ENCODE measurements around the gene OTOS. TPM values are rescaled to one million over a fixed set of nuclear protein-coding genes. Genes with fewer than 3 reads are reported as not detected.
A peak's percentile ranks its signal among the peaks of the same experiment; 100 is the strongest.

Gene OTOS
- total RNA-seq, 1 experiment from 2014 or later, result not detected

DNA sequence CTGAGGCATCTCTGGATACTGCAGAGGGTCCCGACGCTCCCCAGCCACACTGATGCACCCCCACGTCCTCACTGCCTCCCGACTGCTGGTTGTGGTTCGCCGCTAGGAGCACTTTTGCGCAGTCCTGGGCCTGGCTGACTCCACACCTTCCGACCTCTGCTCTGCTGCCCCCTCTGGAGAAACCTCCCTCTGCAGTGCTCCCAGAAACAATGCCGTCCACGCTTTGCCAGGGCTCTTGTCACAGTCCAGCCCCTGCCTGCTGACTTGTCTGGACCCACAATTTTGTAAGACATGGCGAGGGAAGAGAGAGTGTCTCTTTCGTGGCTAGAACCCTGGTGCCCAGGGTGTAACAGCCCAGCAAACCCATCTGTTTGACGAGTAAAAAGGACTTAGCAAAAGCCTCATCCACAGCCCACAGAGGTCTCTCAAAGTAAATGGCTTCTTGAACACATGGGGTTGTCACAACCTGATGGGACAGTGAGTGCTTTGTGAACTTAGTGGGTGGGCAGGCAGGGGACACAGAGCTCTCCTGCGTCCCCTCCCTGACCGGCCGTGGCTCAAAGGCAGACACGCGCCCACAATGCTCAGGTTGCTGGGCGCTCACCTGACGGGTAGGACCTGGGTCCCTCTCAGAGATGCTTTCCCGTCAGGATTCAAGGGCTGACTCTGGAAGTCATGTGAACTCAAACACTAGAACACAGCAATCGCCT is 8.4 kb downstream of the OTOS start:
- no peak overlapping the region for H3K4me3 Mint-ChIP-seq (ENCODE audit: unreplicated experiment)
- CTCF ChIA-PET, result interaction anchor here (1.3 to 1.6 kb wide), 3 partner anchors 12 to 71 kb away, joined by 4 to 10 read pairs (median 6); no protein-coding TSS in a partner anchor
- no peak for DNase-seq (ENCODE audit: unreplicated experiment)
- no TSS peak for BruUV-seq (replicated peaks)
- POLR2A ChIA-PET, result no interaction called here
- no peaks in the 10 kb centered on the region for H3K9me3 Mint-ChIP-seq (ENCODE audit: unreplicated experiment)
- no peaks in the 10 kb centered on the region for H3K27me3 Mint-ChIP-seq (ENCODE audit: insufficient read depth, unreplicated experiment)
- TF ChIP-seq, protein P1, sequence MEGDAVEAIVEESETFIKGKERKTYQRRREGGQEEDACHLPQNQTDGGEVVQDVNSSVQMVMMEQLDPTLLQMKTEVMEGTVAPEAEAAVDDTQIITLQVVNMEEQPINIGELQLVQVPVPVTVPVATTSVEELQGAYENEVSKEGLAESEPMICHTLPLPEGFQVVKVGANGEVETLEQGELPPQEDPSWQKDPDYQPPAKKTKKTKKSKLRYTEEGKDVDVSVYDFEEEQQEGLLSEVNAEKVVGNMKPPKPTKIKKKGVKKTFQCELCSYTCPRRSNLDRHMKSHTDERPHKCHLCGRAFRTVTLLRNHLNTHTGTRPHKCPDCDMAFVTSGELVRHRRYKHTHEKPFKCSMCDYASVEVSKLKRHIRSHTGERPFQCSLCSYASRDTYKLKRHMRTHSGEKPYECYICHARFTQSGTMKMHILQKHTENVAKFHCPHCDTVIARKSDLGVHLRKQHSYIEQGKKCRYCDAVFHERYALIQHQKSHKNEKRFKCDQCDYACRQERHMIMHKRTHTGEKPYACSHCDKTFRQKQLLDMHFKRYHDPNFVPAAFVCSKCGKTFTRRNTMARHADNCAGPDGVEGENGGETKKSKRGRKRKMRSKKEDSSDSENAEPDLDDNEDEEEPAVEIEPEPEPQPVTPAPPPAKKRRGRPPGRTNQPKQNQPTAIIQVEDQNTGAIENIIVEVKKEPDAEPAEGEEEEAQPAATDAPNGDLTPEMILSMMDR (IDR thresholded peaks at IDR 0.05; ENCODE audit: unreplicated experiment), result peak; percentile 20
- intact Hi-C loops (cut with micrococcal nuclease), result no loop called here
- no peak overlapping the region for H3K27ac Mint-ChIP-seq (ENCODE audit: low read depth, unreplicated experiment)
- peaks cover 43% of the 10 kb centered on the region for H3K36me3 Mint-ChIP-seq (ENCODE audit: insufficient read depth, unreplicated experiment)
- peaks cover 12% of the 10 kb centered on the region for H3K4me1 Mint-ChIP-seq (ENCODE audit: insufficient read depth, unreplicated experiment)

GRCh38 chr2:240131296-240131695 is 9.2 kb downstream of the OTOS start:
- no peak overlapping the region for H3K27ac Mint-ChIP-seq (ENCODE audit: low read depth, unreplicated experiment)
- H3K36me3 Mint-ChIP-seq (ENCODE audit: insufficient read depth, unreplicated experiment), result peaks cover 43% of the 10 kb centered on the region
- CTCF ChIA-PET, result interaction anchor here (0.6 kb wide), 1 partner anchor 1322 kb away, joined by 3 read pairs; no protein-coding TSS in a partner anchor
- intact Hi-C loops (cut with micrococcal nuclease), result no loop called here
- no peak for DNase-seq (ENCODE audit: unreplicated experiment)
- peaks cover 12% of the 10 kb centered on the region for H3K4me1 Mint-ChIP-seq (ENCODE audit: insufficient read depth, unreplicated experiment)
- TF ChIP-seq, protein P1 (IDR thresholded peaks at IDR 0.05; ENCODE audit: unreplicated experiment), result no peak
- H3K9me3 Mint-ChIP-seq (ENCODE audit: unreplicated experiment), result no peaks in the 10 kb centered on the region
- POLR2A ChIA-PET, result no interaction called here
- no TSS peak for BruUV-seq (replicated peaks)
- H3K27me3 Mint-ChIP-seq (ENCODE audit: insufficient read depth, unreplicated experiment), result no peaks in the 10 kb centered on the region
- no peak overlapping the region for H3K4me3 Mint-ChIP-seq (ENCODE audit: unreplicated experiment)

- peaks cover 12% of the 10 kb centered on the region for H3K4me1 Mint-ChIP-seq (ENCODE audit: insufficient read depth, unreplicated experiment)
- ChIA-PET POLR2A (no interaction called here), CTCF (interaction anchor here (0.6 to 1.6 kb wide), 2 partner anchors 12 to 1322 kb away, joined by 3 to 11 read pairs; no protein-coding TSS in a partner anchor)
- no peak overlapping the region for H3K4me3 Mint-ChIP-seq (ENCODE audit: unreplicated experiment)
- H3K27me3 Mint-ChIP-seq (ENCODE audit: insufficient read depth, unreplicated experiment), result no peaks in the 10 kb centered on the region
- no peaks in the 10 kb centered on the region for H3K9me3 Mint-ChIP-seq (ENCODE audit: unreplicated experiment)
- no TSS peak for BruUV-seq (replicated peaks)
- intact Hi-C loops (cut with micrococcal nuclease), result no loop called here
- H3K27ac Mint-ChIP-seq (ENCODE audit: low read depth, unreplicated experiment), result no peak overlapping the region
- peaks cover 43% of the 10 kb centered on the region for H3K36me3 Mint-ChIP-seq (ENCODE audit: insufficient read depth, unreplicated experiment)
- DNase-seq (ENCODE audit: unreplicated experiment), result no peak
- TF ChIP-seq, protein P1 (IDR thresholded peaks at IDR 0.05; ENCODE audit: unreplicated experiment), result no peak
Measured at GRCh38 chr2:240130393-240131195, 9.9 kb downstream of the OTOS start.

- Mint-ChIP-seq H3K9me3 (ENCODE audit: unreplicated experiment) (no peaks in the 10 kb centered on the region), H3K27ac (ENCODE audit: low read depth, unreplicated experiment) (no peak overlapping the region), H3K4me1 (ENCODE audit: insufficient read depth, unreplicated experiment) (peaks cover 5% of the 10 kb centered on the region), H3K4me3 (ENCODE audit: unreplicated experiment) (no peak overlapping the region), H3K27me3 (ENCODE audit: insufficient read depth, unreplicated experiment) (no peaks in the 10 kb centered on the region), H3K36me3 (ENCODE audit: insufficient read depth, unreplicated experiment) (peaks cover 37% of the 10 kb centered on the region)
- CTCF ChIA-PET, result interaction anchor here (0.7 to 1.6 kb wide), 4 partner anchors 12 to 69 kb away, joined by 3 to 11 read pairs (median 4); no protein-coding TSS in a partner anchor
- no peak for DNase-seq (ENCODE audit: unreplicated experiment)
- POLR2A ChIA-PET, result no interaction called here
- intact Hi-C loops (cut with micrococcal nuclease), result no loop called here
- TF ChIP-seq, protein P1 (IDR thresholded peaks at IDR 0.05; ENCODE audit: unreplicated experiment), result no peak
- BruUV-seq (replicated peaks), result no TSS peak
Measured at GRCh38 chr2:240129731-240130392, 10.6 kb downstream of the OTOS start.

Measured in MCF 10A (cell line).